Common myeloid progenitor, CD34-positive (primary cell): ENCODE data around the gene SORT1.

Experiments
- CTCF ChIA-PET: fragments of 350-600 bp; sonication (Branson Sonifier 250); formaldehyde crosslinking; loops from one replicate; lab custom pipeline; 2021; ENCODE audit warnings: antibody characterized with exemption; lab: Charles Lee
- POLR2A ChIA-PET: fragments of 350-600 bp; sonication (Branson Sonifier 250); formaldehyde crosslinking; loops from one replicate; lab custom pipeline; 2021; ENCODE audit warnings: antibody characterized with exemption; lab: Charles Lee
- DNase-seq, 3 donors: peaks; one replicate each; pipeline versions ENCODE4 v3.0.0 to v3.0.0-alpha.2; 2013
- H3K27ac ChIP-seq, 2 experiments: 1 replicate in 1 of 2; 2 replicates in 1 of 2; pipeline ENCODE4 v1.7.0; 2013; ENCODE audit warnings: inconsistent platforms in 2 of 2, low read length in 2 of 2, mild to moderate bottlenecking in 2 of 2, low read depth in 1 of 2, moderate library complexity in 1 of 2; ENCODE audit not compliant: severe bottlenecking in 2 of 2, insufficient read depth in 1 of 2, poor library complexity in 1 of 2
- H3K27me3 ChIP-seq, 5 experiments: replicated peaks in 2 of 5; 1 replicate in 3 of 5; 2 replicates in 2 of 5; pipeline versions ENCODE4 v1.6.1 to v1.7.0; 2013; ENCODE audit warnings: low read length in 4 of 5, mild to moderate bottlenecking in 2 of 5, moderate library complexity in 2 of 5, inconsistent platforms in 1 of 5; ENCODE audit not compliant: insufficient read depth in 5 of 5, control insufficient read depth in 4 of 5
- H3K36me3 ChIP-seq, 4 experiments: 1 replicate in 2 of 4; 2 replicates in 2 of 4; pipeline versions ENCODE4 v1.6.1 to v1.7.0; 2013; ENCODE audit warnings: low read length in 3 of 4, control low read depth in 1 of 4, mild to moderate bottlenecking in 1 of 4; ENCODE audit not compliant: control insufficient read depth in 4 of 4, insufficient read depth in 4 of 4
- H3K4me1 ChIP-seq, 4 experiments: 1 replicate in 3 of 4; 2 replicates in 1 of 4; pipeline versions ENCODE4 v1.6.1 to v1.7.1; 2013; ENCODE audit warnings: low read length in 3 of 4, mild to moderate bottlenecking in 3 of 4, control low read depth in 1 of 4, inconsistent platforms in 1 of 4, moderate library complexity in 1 of 4; ENCODE audit not compliant: control insufficient read depth in 4 of 4, insufficient read depth in 4 of 4; ENCODE audit errors: control extremely low read depth in 1 of 4
- H3K4me3 ChIP-seq, 7 experiments: 1 replicate in 4 of 7; 2 replicates in 3 of 7; pipeline versions ENCODE4 v1.5.1 to v1.7.0; 2013; ENCODE audit warnings: mild to moderate bottlenecking in 7 of 7, low read length in 6 of 7, moderate library complexity in 6 of 7, inconsistent platforms in 2 of 7, low read depth in 2 of 7, control low read depth in 1 of 7; ENCODE audit not compliant: insufficient read depth in 4 of 7, control insufficient read depth in 1 of 7; ENCODE audit errors: extremely low read depth in 1 of 7
- H3K9me3 ChIP-seq, 5 experiments: 1 replicate in 4 of 5; 2 replicates in 1 of 5; pipeline versions ENCODE4 v1.6.1 to v1.7.1; 2013; ENCODE audit warnings: low read length in 4 of 5, mild to moderate bottlenecking in 2 of 5, inconsistent platforms in 1 of 5, low read depth in 1 of 5, moderate library complexity in 1 of 5; ENCODE audit not compliant: control insufficient read depth in 4 of 5, insufficient read depth in 2 of 5; ENCODE audit errors: control extremely low read depth in 1 of 5
- WGBS: methylation state at CpG from one replicate; pipeline ENCODE4 v1.1.5; 2013; ENCODE audit not compliant: insufficient coverage; 5-methylcytosine and 5-hydroxymethylcytosine counted together

Gene SORT1

GRCh38 chr1:109272831-109273547, 124.7 kb downstream of the SORT1 start:
- Histone ChIP-seq H3K9me3 (no peaks in the 10 kb centered on the region), H3K4me3 (no peak overlapping the region), H3K27me3 (peaks cover 0 to 5% (median 0%) of the 10 kb centered on the region in 5 experiments), H3K36me3 (no peaks in the 10 kb centered on the region), H3K4me1 (peaks cover 0 to 32% (median 9%) of the 10 kb centered on the region in 4 experiments), H3K27ac (no peak overlapping the region)
- CTCF ChIA-PET: interaction anchor here (0.9 to 2.4 kb wide), 2 partner anchors 9 to 125 kb away, joined by 3 to 10 read pairs; partner anchors contain the start of gene SORT1
- no peak for DNase-seq
- 89% methylated on average over 11 of the region's 16 CpGs for whole genome bisulfite sequencing
- POLR2A ChIA-PET: no interaction called here

DNA sequence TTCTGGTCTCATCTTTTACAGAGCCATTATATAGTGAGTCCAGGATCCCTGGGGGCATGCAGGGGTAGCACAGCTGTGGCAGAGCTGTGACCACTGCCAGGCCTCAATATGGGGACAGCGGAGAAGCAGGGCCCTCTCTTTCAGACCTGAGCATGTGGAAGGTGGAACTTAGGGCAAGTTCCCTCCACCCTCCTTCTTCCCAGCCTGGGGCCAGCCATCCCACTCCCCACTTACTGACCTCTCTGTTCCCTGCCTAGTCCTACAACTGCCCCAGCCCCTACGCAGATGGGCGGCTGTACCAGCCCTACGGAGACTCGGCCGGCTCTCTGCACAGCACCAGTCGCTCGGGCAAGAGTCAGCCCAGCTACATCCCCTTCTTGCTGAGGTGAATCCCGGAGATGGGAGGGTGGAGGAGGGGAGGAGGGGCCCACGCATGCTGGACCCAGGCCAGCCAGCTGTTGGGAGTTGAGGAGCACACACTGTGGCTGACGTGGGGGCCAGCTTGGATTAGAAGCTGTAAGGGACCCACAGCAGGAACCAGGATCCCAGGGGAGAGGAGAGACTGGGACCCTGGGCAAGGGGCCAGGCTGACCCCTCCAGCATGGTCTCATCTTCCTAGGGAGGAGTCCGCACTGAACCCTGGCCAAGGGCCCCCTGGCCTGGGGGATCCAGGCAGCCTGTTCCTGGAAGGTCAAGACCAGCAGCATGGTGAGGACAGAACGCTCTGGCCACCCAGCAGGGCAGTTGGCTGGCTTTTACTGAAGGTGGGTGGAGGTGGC, 125.5 kb downstream of the SORT1 start:
- no peaks in the 10 kb centered on the region for H3K36me3 ChIP-seq
- H3K27ac ChIP-seq: no peak overlapping the region
- POLR2A ChIA-PET: no interaction called here
- CTCF ChIA-PET: interaction anchor here (1.0 to 2.4 kb wide), 3 partner anchors 8 to 260 kb away, joined by 3 to 10 read pairs (median 3); no protein-coding TSS in a partner anchor
- H3K9me3 ChIP-seq: no peaks in the 10 kb centered on the region
- no peak for DNase-seq
- H3K27me3 ChIP-seq: peaks cover 0 to 8% (median 0%) of the 10 kb centered on the region in 5 experiments
- no peak overlapping the region for H3K4me3 ChIP-seq
- peaks cover 0 to 25% (median 9%) of the 10 kb centered on the region in 4 experiments for H3K4me1 ChIP-seq
- WGBS: 99% methylated on average over 11 of the region's 13 CpGs

DNA sequence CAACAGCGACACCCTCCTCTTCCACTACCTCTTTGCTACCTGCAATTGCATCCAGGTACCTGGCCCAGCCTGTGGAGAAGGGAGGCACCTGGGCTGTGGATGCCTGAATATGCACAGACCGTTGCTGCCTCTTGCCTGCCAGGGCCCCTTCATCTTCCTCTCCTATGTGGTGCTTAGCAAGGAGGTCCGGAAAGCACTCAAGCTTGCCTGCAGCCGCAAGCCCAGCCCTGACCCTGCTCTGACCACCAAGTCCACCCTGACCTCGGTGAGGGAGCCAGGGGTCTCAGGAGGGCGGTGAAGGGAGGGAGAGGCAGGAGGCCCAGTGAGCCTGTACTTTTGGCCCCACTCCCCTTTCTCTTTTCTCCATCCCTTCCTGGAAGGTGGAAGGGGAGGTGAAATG, 126.3 kb downstream of the SORT1 start:
- H3K27ac ChIP-seq: no peak overlapping the region
- WGBS: 100% methylated on average over 2 of the region's 6 CpGs
- ChIA-PET CTCF (interaction anchor here (0.6 to 1.0 kb wide), 3 partner anchors 9 to 261 kb away, joined by 3 read pairs; no protein-coding TSS in a partner anchor), POLR2A (no interaction called here)
- no peak overlapping the region for H3K4me3 ChIP-seq
- no peaks in the 10 kb centered on the region for H3K9me3 ChIP-seq
- DNase-seq: no peak
- no peaks in the 10 kb centered on the region for H3K36me3 ChIP-seq
- H3K4me1 ChIP-seq: peaks cover 0 to 25% (median 9%) of the 10 kb centered on the region in 4 experiments
- peaks cover 0 to 8% (median 0%) of the 10 kb centered on the region in 5 experiments for H3K27me3 ChIP-seq

- no peak overlapping the region for H3K4me3 ChIP-seq
- no peak for DNase-seq
- H3K4me1 ChIP-seq: peaks cover 0 to 24% (median 9%) of the 10 kb centered on the region in 4 experiments
- WGBS: 95% methylated on average over 15 of the region's 20 CpGs
- CTCF ChIA-PET: interaction anchor here (0.6 to 1.0 kb wide), 3 partner anchors 8 to 262 kb away, joined by 3 read pairs; no protein-coding TSS in a partner anchor
- no peaks in the 10 kb centered on the region for H3K36me3 ChIP-seq
- H3K27ac ChIP-seq: no peak overlapping the region
- H3K27me3 ChIP-seq: peaks cover 0 to 11% (median 0%) of the 10 kb centered on the region in 5 experiments
- H3K9me3 ChIP-seq: no peaks in the 10 kb centered on the region
- POLR2A ChIA-PET: no interaction called here
Observed at GRCh38 chr1:109270623-109271317, 126.9 kb downstream of the SORT1 start.

DNA sequence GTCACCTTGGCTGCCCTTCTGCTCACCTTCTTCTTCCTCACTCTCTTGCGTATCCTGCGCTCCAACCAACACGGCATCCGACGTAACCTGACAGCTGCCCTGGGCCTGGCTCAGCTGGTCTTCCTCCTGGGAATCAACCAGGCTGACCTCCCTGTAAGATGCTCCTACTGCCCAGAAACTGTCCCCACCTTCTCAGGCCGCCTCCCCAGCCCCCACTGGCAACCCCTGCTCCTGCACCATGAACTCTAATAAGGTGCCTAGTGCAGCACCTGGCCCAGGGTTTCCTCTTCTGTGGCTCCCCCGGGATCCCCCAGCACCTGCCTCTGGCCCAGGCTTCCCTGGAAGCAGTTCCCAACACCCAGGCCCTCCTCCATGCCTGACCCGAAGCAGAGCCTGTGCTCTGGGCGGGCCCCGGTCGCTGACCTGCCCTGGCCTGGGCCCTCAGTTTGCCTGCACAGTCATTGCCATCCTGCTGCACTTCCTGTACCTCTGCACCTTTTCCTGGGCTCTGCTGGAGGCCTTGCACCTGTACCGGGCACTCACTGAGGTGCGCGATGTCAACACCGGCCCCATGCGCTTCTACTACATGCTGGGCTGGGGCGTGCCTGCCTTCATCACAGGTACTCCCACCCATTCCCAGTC, 127.6 kb downstream of the SORT1 start:
- no peaks in the 10 kb centered on the region for H3K36me3 ChIP-seq
- no peaks in the 10 kb centered on the region for H3K9me3 ChIP-seq
- no peak for DNase-seq
- no peak overlapping the region for H3K4me3 ChIP-seq
- ChIA-PET CTCF (interaction anchor here (1.4 kb wide), 1 partner anchor 8 kb away, joined by 5 read pairs; no protein-coding TSS in a partner anchor), POLR2A (no interaction called here)
- no peak overlapping the region for H3K27ac ChIP-seq
- 98% methylated on average over 17 of the region's 17 CpGs for WGBS
- H3K4me1 ChIP-seq: peaks cover 0 to 17% (median 9%) of the 10 kb centered on the region in 4 experiments
- peaks cover 0 to 11% (median 0%) of the 10 kb centered on the region in 5 experiments for H3K27me3 ChIP-seq

- WGBS: 97% methylated on average over 33 of the region's 33 CpGs
- no peak overlapping the region for H3K27ac ChIP-seq
- no peaks in the 10 kb centered on the region for H3K36me3 ChIP-seq
- POLR2A ChIA-PET: no interaction called here
- peaks cover 0 to 11% (median 7%) of the 10 kb centered on the region in 4 experiments for H3K4me1 ChIP-seq
- CTCF ChIA-PET: interaction anchor here (0.7 to 2.0 kb wide), 5 partner anchors 9 to 263 kb away, joined by 3 to 8 read pairs (median 5); partner anchors contain the start of gene SORT1
- no peak for DNase-seq
- peaks cover 0 to 10% (median 0%) of the 10 kb centered on the region in 5 experiments for H3K27me3 ChIP-seq
- H3K4me3 ChIP-seq: no peak overlapping the region
- H3K9me3 ChIP-seq: no peaks in the 10 kb centered on the region
Observed at GRCh38 chr1:109269212-109269980, 128.3 kb downstream of the SORT1 start.
